Neuronal stem cell (in vitro differentiated cells): Measurements from ENCODE around the gene LANCL1.

Source experiments
- DNase-seq: peaks from one replicate; pipeline ENCODE4 v3.0.0-alpha.2; 2013; ENCODE audit warnings: low spot score
- H2AFZ ChIP-seq: one replicate; pipeline ENCODE4 v1.6.1; 2013; ENCODE audit warnings: mild to moderate bottlenecking, low read length, inconsistent platforms
- H2AK5ac ChIP-seq: 2 replicates; pipeline ENCODE4 v1.6.1; 2013; ENCODE audit warnings: low read depth, mild to moderate bottlenecking, inconsistent platforms, low read length, moderate library complexity, mixed read lengths
- H2BK120ac ChIP-seq: 2 replicates; pipeline ENCODE4 v1.6.1; 2013; ENCODE audit warnings: low read depth, mild to moderate bottlenecking, inconsistent platforms, low read length, moderate library complexity, mixed read lengths
- H2BK12ac ChIP-seq: one replicate; pipeline ENCODE4 v1.6.1; 2013; ENCODE audit warnings: low read length, inconsistent platforms
- H2BK15ac ChIP-seq: 2 replicates; pipeline ENCODE4 v1.6.1; 2013; ENCODE audit warnings: mild to moderate bottlenecking, low read length, inconsistent platforms, mixed read lengths
- H2BK5ac ChIP-seq: one replicate; pipeline ENCODE4 v1.6.1; 2013; ENCODE audit warnings: inconsistent platforms, mild to moderate bottlenecking, low read length, moderate library complexity
- H3K14ac ChIP-seq: one replicate; pipeline ENCODE4 v1.6.1; 2013; ENCODE audit warnings: low read length, inconsistent platforms
- H3K18ac ChIP-seq: 2 replicates; pipeline ENCODE4 v1.6.1; 2013; ENCODE audit warnings: low read length, inconsistent platforms
- H3K23ac ChIP-seq: 2 replicates; pipeline ENCODE4 v1.6.1; 2013; ENCODE audit warnings: low read depth, mild to moderate bottlenecking, mixed read lengths, low read length, inconsistent platforms; ENCODE audit not compliant: poor library complexity
- H3K27ac ChIP-seq: replicated peaks from 3 replicates; pipeline ENCODE4 v1.5.1; 2013; ENCODE audit warnings: low read length, inconsistent platforms
- H3K27me3 ChIP-seq, 3 experiments: 2 replicates each; pipeline ENCODE4 v1.6.1; 2013; ENCODE audit warnings: low read length in 3 of 3, mild to moderate bottlenecking in 2 of 3, inconsistent platforms in 1 of 3, low read depth in 1 of 3, mixed read lengths in 1 of 3, moderate library complexity in 1 of 3; ENCODE audit not compliant: control insufficient read depth in 3 of 3, insufficient read depth in 3 of 3
- H3K36me3 ChIP-seq, 2 donors: replicated peaks in 1 of 2; 2 replicates each; pipeline ENCODE4 v1.6.1; 2013; ENCODE audit warnings: low read length in 2 of 2; ENCODE audit not compliant: control insufficient read depth in 2 of 2, insufficient read depth in 2 of 2
- H3K4ac ChIP-seq: 2 replicates; pipeline ENCODE4 v1.6.1; 2013; ENCODE audit warnings: inconsistent platforms, mild to moderate bottlenecking, low read length, moderate library complexity
- H3K4me1 ChIP-seq, 2 donors: 1 replicate in 1 of 2; 2 replicates in 1 of 2; pipeline ENCODE4 v1.6.1; 2013; ENCODE audit warnings: low read length in 2 of 2, low read depth in 1 of 2; ENCODE audit not compliant: control insufficient read depth in 2 of 2, insufficient read depth in 1 of 2
- H3K4me2 ChIP-seq: one replicate; pipeline ENCODE4 v1.6.1; 2013; ENCODE audit warnings: mild to moderate bottlenecking, low read length, inconsistent platforms; ENCODE audit not compliant: insufficient read depth, poor library complexity, severe bottlenecking
- H3K4me3 ChIP-seq, 2 donors: 2 replicates each; pipeline ENCODE4 v1.5.1; 2013; ENCODE audit warnings: low read length in 2 of 2, mild to moderate bottlenecking in 2 of 2, inconsistent platforms in 1 of 2, moderate library complexity in 1 of 2
- H3K79me1 ChIP-seq: one replicate; pipeline ENCODE4 v1.6.1; 2013; ENCODE audit warnings: low read depth, mild to moderate bottlenecking, inconsistent platforms, low read length, moderate library complexity
- H3K9ac ChIP-seq: one replicate; pipeline ENCODE4 v1.6.1; 2013; ENCODE audit warnings: mild to moderate bottlenecking, low read depth, low read length, inconsistent platforms; ENCODE audit not compliant: poor library complexity
- H3K9me3 ChIP-seq, 2 donors: replicated peaks in 1 of 2; 2 replicates each; pipeline versions ENCODE3 to v1.6.1; 2013; ENCODE audit warnings: low read length in 2 of 2, mild to moderate bottlenecking in 2 of 2, inconsistent platforms in 1 of 2, low read depth in 1 of 2, mixed read lengths in 1 of 2, moderate library complexity in 1 of 2; ENCODE audit not compliant: control insufficient read depth in 2 of 2, insufficient read depth in 1 of 2
- H4K8ac ChIP-seq: one replicate; pipeline ENCODE4 v1.6.1; 2013; ENCODE audit warnings: low read depth, mild to moderate bottlenecking, inconsistent platforms, low read length, moderate library complexity
- H4K91ac ChIP-seq: one replicate; pipeline ENCODE4 v1.6.1; 2013; ENCODE audit warnings: low read length, low read depth, mild to moderate bottlenecking, inconsistent platforms; ENCODE audit not compliant: poor library complexity
- WGBS, 2 donors: extraction: QIAGEN DNeasy Blood & Tissue Kit; methylation state at CpG; one replicate each; pipeline ENCODE4 v1.1.7; 2013; ENCODE audit warnings: missing lambda C conversion rate in 2 of 2, mixed read lengths in 1 of 2; ENCODE audit not compliant: insufficient read length in 2 of 2, insufficient replicate concordance in 1 of 2; ENCODE audit errors: extremely low coverage in 2 of 2; 5-methylcytosine and 5-hydroxymethylcytosine counted together

The LANCL1 gene

GRCh38 chr2:210421916-210422315 is 54.6 kb downstream of the LANCL1 start:
- Histone ChIP-seq H2BK5ac (no peak overlapping the region), H3K9me3 (peaks cover 1 to 3% of the 10 kb centered on the region in 2 donors), H3K9ac (no peak overlapping the region), H3K4me1 (peaks cover 2 to 4% of the 10 kb centered on the region in 2 donors), H4K91ac (no peak overlapping the region), H2BK12ac (no peak overlapping the region), H3K4ac (no peak overlapping the region), H3K4me2 (no peak overlapping the region), H3K27me3 (no peaks in the 10 kb centered on the region), H4K8ac (no peak overlapping the region), H3K14ac (no peak overlapping the region), H2BK120ac (no peak overlapping the region), H3K27ac (no peak overlapping the region), H3K23ac (no peak overlapping the region), H2BK15ac (no peak overlapping the region), H2AFZ (no peak overlapping the region), H3K36me3 (no peaks in the 10 kb centered on the region), H3K4me3 (no peak overlapping the region), H2AK5ac (no peak overlapping the region), H3K79me1 (no peaks in the 10 kb centered on the region), H3K18ac (no peak overlapping the region)
- WGBS, 2 donors: no CpG with 5 or more reads among the region's 3 CpGs
- DNase-seq: no peak

GRCh38 chr2:210412660-210413059 is 63.9 kb downstream of the LANCL1 start:
- H2BK15ac ChIP-seq: no peak overlapping the region
- WGBS, 2 donors: no CpG with 5 or more reads among the region's 1 CpG
- H2AK5ac ChIP-seq: no peak overlapping the region
- no peak overlapping the region for H3K23ac ChIP-seq
- no peak overlapping the region for H2BK120ac ChIP-seq
- H3K18ac ChIP-seq: no peak overlapping the region
- no peak overlapping the region for H4K91ac ChIP-seq
- H3K9ac ChIP-seq: no peak overlapping the region
- no peak overlapping the region for H4K8ac ChIP-seq
- no peak overlapping the region for H3K4me2 ChIP-seq
- DNase-seq: no peak
- no peak overlapping the region for H3K27ac ChIP-seq
- no peaks in the 10 kb centered on the region for H3K36me3 ChIP-seq
- H2BK5ac ChIP-seq: no peak overlapping the region
- H3K9me3 ChIP-seq: peaks cover 3% of the 10 kb centered on the region in 2 donors
- no peaks in the 10 kb centered on the region for H3K79me1 ChIP-seq
- H3K4me3 ChIP-seq: no peak overlapping the region
- H3K4ac ChIP-seq: no peak overlapping the region
- H3K4me1 ChIP-seq: no peaks in the 10 kb centered on the region
- H3K27me3 ChIP-seq: no peaks in the 10 kb centered on the region
- no peak overlapping the region for H3K14ac ChIP-seq
- no peak overlapping the region for H2AFZ ChIP-seq
- H2BK12ac ChIP-seq: no peak overlapping the region

- H2BK12ac ChIP-seq: no peak overlapping the region
Measured at GRCh38 chr2:210410542-210410941, 66.0 kb downstream of the LANCL1 start.

GRCh38 chr2:210399440-210400041 is 77.0 kb downstream of the LANCL1 start:
- H3K27me3 ChIP-seq: no peaks in the 10 kb centered on the region
- no peak overlapping the region for H3K23ac ChIP-seq
- H3K27ac ChIP-seq: no peak overlapping the region
- no peak overlapping the region for H3K4me3 ChIP-seq
- no peak overlapping the region for H2BK15ac ChIP-seq
- H3K9ac ChIP-seq: no peak overlapping the region
- H3K4me1 ChIP-seq: no peaks in the 10 kb centered on the region
- no peaks in the 10 kb centered on the region for H3K36me3 ChIP-seq
- H3K4ac ChIP-seq: no peak overlapping the region
- no peak overlapping the region for H2BK120ac ChIP-seq
- no peak overlapping the region for H4K8ac ChIP-seq
- no peak overlapping the region for H2AK5ac ChIP-seq
- H3K14ac ChIP-seq: no peak overlapping the region
- H2AFZ ChIP-seq: no peak overlapping the region
- no peak for DNase-seq
- no peak overlapping the region for H3K18ac ChIP-seq
- no peak overlapping the region for H3K4me2 ChIP-seq
- H2BK12ac ChIP-seq: no peak overlapping the region
- H4K91ac ChIP-seq: no peak overlapping the region
- no peaks in the 10 kb centered on the region for H3K9me3 ChIP-seq
- no CpG with 5 or more reads among the region's 3 CpGs for WGBS, 2 donors
- no peaks in the 10 kb centered on the region for H3K79me1 ChIP-seq
- H2BK5ac ChIP-seq: no peak overlapping the region

More at GRCh38 chr2:210410542-210410941, 66.0 kb downstream of the LANCL1 start:
- H2BK15ac ChIP-seq: no peak overlapping the region
- no peak overlapping the region for H2AFZ ChIP-seq
- H3K4me2 ChIP-seq: no peak overlapping the region
- no peaks in the 10 kb centered on the region for H3K27me3 ChIP-seq
- no peak for DNase-seq
- no peak overlapping the region for H3K23ac ChIP-seq
- H2BK120ac ChIP-seq: no peak overlapping the region
- no peaks in the 10 kb centered on the region for H3K79me1 ChIP-seq
- peaks cover 0 to 3% of the 10 kb centered on the region in 2 donors for H3K9me3 ChIP-seq
- H4K91ac ChIP-seq: no peak overlapping the region
- H3K18ac ChIP-seq: no peak overlapping the region
- no peak overlapping the region for H3K27ac ChIP-seq
- no peak overlapping the region for H2BK5ac ChIP-seq
- H3K36me3 ChIP-seq: no peaks in the 10 kb centered on the region
- no CpG with 5 or more reads among the region's 1 CpG for WGBS, 2 donors
- H3K14ac ChIP-seq: no peak overlapping the region
- no peak overlapping the region for H4K8ac ChIP-seq
- no peak overlapping the region for H3K9ac ChIP-seq
- H3K4me1 ChIP-seq: no peaks in the 10 kb centered on the region
- no peak overlapping the region for H2AK5ac ChIP-seq
- no peak overlapping the region for H3K4me3 ChIP-seq
- no peak overlapping the region for H3K4ac ChIP-seq
